Measurements from ENCODE around the gene PDZD2. TPM values are rescaled to one million over a fixed set of nuclear protein-coding genes. Genes with fewer than 3 reads are reported as not detected.

PDZD2 gene
- total RNA-seq, 1 experiment from 2014 or later: 0.37 TPM

GRCh38 chr5:31952067-31952466 is 313.1 kb downstream of the PDZD2 start:
- DNase-seq (ENCODE audit: low read depth, low spot score) (no peak), ATAC-seq (no peak)
- Histone ChIP-seq H3K36me3 (ENCODE audit: control insufficient read depth in 1 of 2, insufficient read depth in 2 of 2, low read length in 2 of 2) (no peaks in the 10 kb centered on the region), H3K9ac (ENCODE audit: low read length) (no peak overlapping the region), H3K27me3 (ENCODE audit: insufficient read depth, low read length) (no peaks in the 10 kb centered on the region), H3K27ac (ENCODE audit: low read depth, low read length) (no peak overlapping the region), H4K20me1 (ENCODE audit: insufficient read depth) (no peaks in the 10 kb centered on the region), H3K4me3 (replicated peaks in 1 of 2; ENCODE audit: low read depth in 1 of 2, low read length in 2 of 2) (no peak overlapping the region), H3K4me1 (ENCODE audit: control insufficient read depth in 1 of 2, insufficient read depth in 2 of 2, low read length in 2 of 2) (no peaks in the 10 kb centered on the region), H3K79me2 (ENCODE audit: insufficient read depth, low read length) (no peaks in the 10 kb centered on the region), H3K9me3 (ENCODE audit: control insufficient read depth in 1 of 2, insufficient read depth in 1 of 2, low read depth in 1 of 2, low read length in 2 of 2) (no peaks in the 10 kb centered on the region), H2AFZ (ENCODE audit: low read depth, low read length, poor library complexity, severe bottlenecking) (no peak overlapping the region), H3K4me2 (ENCODE audit: low read length) (no peak overlapping the region), H3K9me2 (ENCODE audit: insufficient read depth) (no peaks in the 10 kb centered on the region)
- BruUV-seq (replicated peaks): no TSS peak
- no peak for TF ChIP-seq EZH2 (IDR thresholded peaks at IDR 0.05)
- no peak for TF ChIP-seq CEBPB (IDR thresholded peaks at IDR 0.05; ENCODE audit: low read depth)
- no peak for TF ChIP-seq SP1 (IDR thresholded peaks at IDR 0.05; ENCODE audit: low read depth)
- TF ChIP-seq ZBTB33 (IDR thresholded peaks at IDR 0.05; ENCODE audit: extremely low read depth, insufficient replicate concordance, low read length): no peak
- no peak for TF ChIP-seq SIN3A (IDR thresholded peaks at IDR 0.05; ENCODE audit: low read depth)
- no peak for TF ChIP-seq REST (IDR thresholded peaks at IDR 0.05; ENCODE audit: low read depth)
- TF ChIP-seq ZNF274 (IDR thresholded peaks at IDR 0.05; ENCODE audit: low read depth, low read length): no peak
- ChIA-PET POLR2A (no interaction called here), RAD21 (ENCODE audit: low non-redundant PET in 1 of 2, low total read pairs in 2 of 2, uncharacterized antibody in 2 of 2, unreplicated experiment in 2 of 2) (no interaction called here), CTCF (no interaction called here)
- intact Hi-C loops (cut with micrococcal nuclease): no loop called here
